HCT116 (cell line): Measurements from ENCODE around the gene NCR1. TPM values are rescaled to one million over a fixed set of nuclear protein-coding genes. Genes with fewer than 3 reads are reported as not detected.
"Not testable (repeated sequence)": the region's sequence is repeated elsewhere in the genome, so short reads cannot be mapped to it uniquely, and the experiment has no call there.

Experiments used
- ATAC-seq: fragments of 200-7000 bp; cut with Tn5 transposase; 2 replicates; pipeline ENCODE4 v1.9.1; 2020; ENCODE audit warnings: mild to moderate bottlenecking, moderate library complexity
- BruUV-seq: library from RNA; stranded (reverse); fragments of 400-500 nt; replicated peaks from 2 replicates; lab custom pipeline; 2021; lab: Mats Ljungman, UMichigan
- CTCF ChIA-PET: fragments of 300-600 bp; sonication (Branson Sonifier 250); formaldehyde crosslinking; loops from one replicate; lab custom pipeline; 2021; ENCODE audit warnings: antibody characterized with exemption; lab: Charles Lee
- POLR2A ChIA-PET: fragments of 300-600, 350-600 bp; sonication (Branson Sonifier 250); formaldehyde crosslinking; loops from one replicate; lab custom pipeline; 2021; ENCODE audit warnings: antibody characterized with exemption; lab: Charles Lee
- RAD21 ChIA-PET, 2 experiments: fragments of 300-600 bp; sonication (Branson Sonifier 250); formaldehyde crosslinking; loops; one replicate each; lab custom pipeline; 2023; ENCODE audit warnings: low total read pairs in 2 of 2; ENCODE audit not compliant: uncharacterized antibody in 2 of 2, unreplicated experiment in 2 of 2, low non-redundant PET in 1 of 2; lab: Charles Lee
- DNase-seq: peaks from one replicate; pipeline ENCODE4 v3.0.0-alpha.2; 2010; ENCODE audit warnings: low read depth, low spot score
- H2AFZ ChIP-seq: fragments of 200-600 bp; shearing (Covaris generic), sonication (generic); 2 replicates; pipeline ENCODE4 v1.6.1; 2017; ENCODE audit warnings: low read depth, mixed run types, mixed read lengths, antibody characterized with exemption, low read length; ENCODE audit not compliant: poor library complexity, severe bottlenecking
- H3K27ac ChIP-seq: 2 replicates; pipeline ENCODE4 v1.5.1; 2012; ENCODE audit warnings: low read depth, low read length
- H3K27me3 ChIP-seq: fragments of 200-600 bp; sonication (generic); 2 replicates; pipeline ENCODE4 v1.6.1; 2016; ENCODE audit warnings: mixed run types, low read length, mixed read lengths; ENCODE audit not compliant: insufficient read depth
- H3K36me3 ChIP-seq, 2 experiments: fragments of 200-500 bp in 1 of 2; fragments of 200-600 bp in 1 of 2; sonication (Bioruptor generic) in 1 of 2; sonication (generic) in 1 of 2; 2 replicates each; pipeline versions ENCODE4 v1.5.1 to v1.6.1; 2014 to 2016; ENCODE audit warnings: low read length in 2 of 2, inconsistent platforms in 1 of 2, mixed read lengths in 1 of 2, mixed run types in 1 of 2; ENCODE audit not compliant: insufficient read depth in 2 of 2, control insufficient read depth in 1 of 2
- H3K4me1 ChIP-seq, 2 experiments: fragments of 200-600 bp in 1 of 2; sonication (generic) in 1 of 2; 2 replicates each; pipeline versions ENCODE4 v1.5.1 to v1.6.1; 2012 to 2017; ENCODE audit warnings: low read length in 2 of 2, inconsistent platforms in 1 of 2, mild to moderate bottlenecking in 1 of 2, mixed read lengths in 1 of 2, mixed run types in 1 of 2, moderate library complexity in 1 of 2; ENCODE audit not compliant: insufficient read depth in 2 of 2, control insufficient read depth in 1 of 2
- H3K4me2 ChIP-seq: fragments of 200-600 bp; sonication (generic); 2 replicates; pipeline ENCODE4 v1.6.1; 2017; ENCODE audit warnings: mixed run types, low read length, mixed read lengths
- H3K4me3 ChIP-seq, 2 experiments: fragments of 200-600 bp in 1 of 2; sonication (generic) in 1 of 2; replicated peaks in 1 of 2; 2 replicates each; pipeline ENCODE4 v1.5.1; 2011 to 2016; ENCODE audit warnings: low read length in 2 of 2, control low read depth in 1 of 2, low read depth in 1 of 2, mild to moderate bottlenecking in 1 of 2, mixed read lengths in 1 of 2, mixed run types in 1 of 2
- H3K79me2 ChIP-seq: fragments of 200-600 bp; sonication (generic); 2 replicates; pipeline ENCODE4 v1.6.1; 2017; ENCODE audit warnings: mild to moderate bottlenecking, mixed run types, low read length, moderate library complexity, mixed read lengths; ENCODE audit not compliant: insufficient read depth
- H3K9ac ChIP-seq: fragments of 200-600 bp; sonication (generic); 2 replicates; pipeline ENCODE4 v1.6.1; 2016; ENCODE audit warnings: low read length, mixed read lengths
- H3K9me2 ChIP-seq: fragments of 200-600 bp; sonication (generic), shearing (Covaris generic); 2 replicates; pipeline ENCODE4 v1.6.1; 2017; ENCODE audit warnings: mixed run types, mild to moderate bottlenecking, moderate library complexity; ENCODE audit not compliant: insufficient read depth
- H3K9me3 ChIP-seq, 2 experiments: fragments of 200-500 bp in 1 of 2; fragments of 200-600 bp in 1 of 2; sonication (Bioruptor generic) in 1 of 2; sonication (generic) in 1 of 2; 2 replicates each; pipeline ENCODE4 v1.6.1; 2014 to 2017; ENCODE audit warnings: low read length in 2 of 2, mixed read lengths in 2 of 2, inconsistent platforms in 1 of 2, low read depth in 1 of 2, mild to moderate bottlenecking in 1 of 2, mixed run types in 1 of 2, moderate library complexity in 1 of 2; ENCODE audit not compliant: control insufficient read depth in 1 of 2, insufficient read depth in 1 of 2
- H4K20me1 ChIP-seq: fragments of 200-600 bp; sonication (generic), shearing (Covaris generic); 2 replicates; pipeline ENCODE4 v1.6.1; 2017; ENCODE audit warnings: mixed run types, mild to moderate bottlenecking, moderate library complexity; ENCODE audit not compliant: insufficient read depth
- intact Hi-C: fragments of 100-400 bp; cut with micrococcal nuclease; formaldehyde crosslinking; loops from 2 replicates; pipeline ENCODE4 v1.10.0; 2022
- total RNA-seq: library from RNA; stranded (reverse); gene quantifications from one replicate; pipeline ENCODE4 v1.2.1, GENCODE V29; 2021; ENCODE audit not compliant: unreplicated experiment

The NCR1 gene
- total RNA-seq, 1 experiment from 2014 or later, result not detected

- H3K79me2 ChIP-seq, intact Hi-C loops, H3K4me1 ChIP-seq, DNase-seq, POLR2A ChIA-PET, ATAC-seq, H3K36me3 ChIP-seq, H3K27ac ChIP-seq, H3K9me2 ChIP-seq, H3K27me3 ChIP-seq, H4K20me1 ChIP-seq, H3K9ac ChIP-seq, H3K4me2 ChIP-seq, H3K9me3 ChIP-seq, BruUV-seq, RAD21 ChIA-PET, H3K4me3 ChIP-seq, H2AFZ ChIP-seq: not testable (repeated sequence)
- CTCF ChIA-PET, result interaction anchor here (1.2 kb wide), 1 partner anchor 224 kb away, joined by 3 read pairs; no protein-coding TSS in a partner anchor
Measured at GRCh38 chr19:54898685-54899084, 7.3 kb upstream of the NCR1 start.

- RAD21 ChIA-PET, H3K4me2 ChIP-seq: not testable (repeated sequence)
Measured at GRCh38 chr19:54899646-54900045, 6.3 kb upstream of the NCR1 start.

GRCh38 chr19:54901153-54901552 lies 4.8 kb upstream of the NCR1 start:
- H3K27me3 ChIP-seq, ATAC-seq, H2AFZ ChIP-seq, H3K4me2 ChIP-seq, CTCF ChIA-PET, POLR2A ChIA-PET, BruUV-seq, H3K27ac ChIP-seq, H3K36me3 ChIP-seq, H3K9me3 ChIP-seq, intact Hi-C loops, H3K9me2 ChIP-seq, H4K20me1 ChIP-seq, DNase-seq, H3K4me1 ChIP-seq, H3K9ac ChIP-seq, H3K79me2 ChIP-seq, RAD21 ChIA-PET, H3K4me3 ChIP-seq: not testable (repeated sequence)

More at GRCh38 chr19:54899646-54900045, 6.3 kb upstream of the NCR1 start:
- H3K9ac ChIP-seq, H2AFZ ChIP-seq, CTCF ChIA-PET, intact Hi-C loops, DNase-seq, H3K9me3 ChIP-seq, H3K27me3 ChIP-seq, H3K36me3 ChIP-seq, POLR2A ChIA-PET, H3K27ac ChIP-seq, H3K79me2 ChIP-seq, H3K4me3 ChIP-seq, H3K9me2 ChIP-seq, ATAC-seq, H4K20me1 ChIP-seq, BruUV-seq, H3K4me1 ChIP-seq: not testable (repeated sequence)
